GM21786 (cell line): ENCODE data around the gene SHOX.
"Not testable (repeated sequence)": the region's sequence is repeated elsewhere in the genome, so short reads cannot be mapped to it uniquely, and the experiment has no call there.

Experiments used
- ATAC-seq: cut with Tn5 transposase; IDR thresholded peaks from one replicate; pipeline ENCODE4 v1.9.1; 2021; ENCODE audit not compliant: unreplicated experiment

Gene SHOX

GRCh38 chrX:636981-637659 is 6.5 kb downstream of the SHOX start:
- ATAC-seq = no peak

GRCh38 chrX:637660-638481 is 7.3 kb downstream of the SHOX start:
- ATAC-seq = no peak

- no peak for ATAC-seq
These were observed 8.0 kb downstream of the SHOX start for GRCh38 chrX:638482-639131.

GRCh38 chrX:639151-639550 is 8.6 kb downstream of the SHOX start:
- ATAC-seq = no peak

- ATAC-seq = no peak
These were observed 10.1 kb downstream of the SHOX start for GRCh38 chrX:640641-641040.

GRCh38 chrX:641671-642435 is 11.3 kb downstream of the SHOX start:
- no peak for ATAC-seq

GRCh38 chrX:642436-643240 is 12.0 kb downstream of the SHOX start:
- no peak for ATAC-seq

- no peak for ATAC-seq
These were observed 12.6 kb downstream of the SHOX start for GRCh38 chrX:643241-643595.

- ATAC-seq = no peak
These were observed 13.3 kb downstream of the SHOX start for GRCh38 chrX:643911-644303.

GRCh38 chrX:644304-645281 is 14.0 kb downstream of the SHOX start:
- ATAC-seq = no peak

GRCh38 chrX:646228-646495 is 15.6 kb downstream of the SHOX start:
- ATAC-seq = no peak

GRCh38 chrX:646796-647195 is 16.2 kb downstream of the SHOX start:
- ATAC-seq = no peak

GRCh38 chrX:649166-649565 is 18.6 kb downstream of the SHOX start:
- ATAC-seq = no peak

GRCh38 chrX:650324-650723 is 19.7 kb downstream of the SHOX start:
- ATAC-seq = no peak

GRCh38 chrX:650811-651210 is 20.2 kb downstream of the SHOX start:
- no peak for ATAC-seq

- not testable (repeated sequence) for ATAC-seq
These were observed 21.3 kb downstream of the SHOX start for GRCh38 chrX:651922-652321.

- ATAC-seq = no peak
These were observed 21.8 kb downstream of the SHOX start for GRCh38 chrX:652341-652741.

GRCh38 chrX:653306-653705 is 22.7 kb downstream of the SHOX start:
- no peak for ATAC-seq

- ATAC-seq = no peak
These were observed 30.6 kb downstream of the SHOX start for GRCh38 chrX:661154-661553.

GRCh38 chrX:662126-662525 is 31.5 kb downstream of the SHOX start:
- no peak for ATAC-seq
